Measurements from ENCODE around the gene WASHC4. TPM values are rescaled to one million over a fixed set of nuclear protein-coding genes. Genes with fewer than 3 reads are reported as not detected.

The WASHC4 gene
- total RNA-seq, 1 experiment from 2014 or later = 41.2 TPM

DNA sequence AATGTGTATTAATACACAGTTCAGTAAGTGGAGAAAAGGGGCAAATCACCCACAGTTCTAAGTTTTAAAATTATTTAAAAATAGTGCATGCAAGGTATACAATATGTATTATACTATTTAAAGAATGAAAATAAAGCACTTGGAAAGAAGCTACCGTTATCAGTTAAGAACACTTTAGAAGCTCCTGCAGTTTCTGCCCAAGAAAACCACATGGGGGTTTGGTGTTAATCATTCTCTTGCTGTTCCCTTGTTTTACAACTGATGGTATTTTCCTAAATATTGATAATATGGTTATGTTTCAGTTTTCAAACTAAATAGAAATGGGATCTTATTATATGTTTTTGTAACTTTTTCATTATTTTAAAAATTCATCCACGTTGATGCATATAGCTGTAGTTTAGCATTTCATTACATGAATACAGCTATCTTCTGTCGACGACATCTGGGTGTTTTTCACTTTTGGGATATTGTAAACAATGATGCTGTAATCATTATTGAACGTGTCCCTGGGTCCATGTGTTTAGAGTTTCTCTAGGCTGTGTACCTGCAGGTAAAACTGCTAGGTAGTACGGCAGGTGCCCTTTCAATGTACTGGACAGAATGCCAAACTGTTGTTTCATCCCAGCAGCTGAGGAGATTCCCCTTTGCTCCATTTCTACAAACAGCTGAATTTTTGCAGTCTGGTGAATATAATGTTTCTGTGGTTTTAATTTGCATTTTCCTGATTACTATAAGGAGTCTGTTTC, 64.3 kb downstream of the WASHC4 start:
- Histone ChIP-seq H3K23ac (ENCODE audit: insufficient read length, low read depth, low read length) (no peak overlapping the region), H3K56ac (ENCODE audit: insufficient read length, low read depth, low read length) (no peak overlapping the region), H3K4me2 (ENCODE audit: insufficient read depth, insufficient read length, low read length) (no peak overlapping the region), H4K5ac (ENCODE audit: insufficient read length, low read depth, low read length) (no peak overlapping the region), H3T11ph (ENCODE audit: low read length) (no peak overlapping the region), H3K27me3 (ENCODE audit: insufficient read depth, low read length) (no peaks in the 10 kb centered on the region), H3K79me1 (ENCODE audit: insufficient read depth, low read depth, low read length, poor library complexity, severe bottlenecking) (no peaks in the 10 kb centered on the region), H3K14ac (ENCODE audit: insufficient read depth, low read length) (no peak overlapping the region), H4K91ac (ENCODE audit: insufficient read length, low read depth, low read length) (no peak overlapping the region), H2BK12ac (ENCODE audit: insufficient read length, low read depth, low read length) (no peak overlapping the region), H4K8ac (replicated peaks; ENCODE audit: insufficient read length, low read depth, low read length) (no peak overlapping the region), H3K4me1 (ENCODE audit: insufficient read depth, low read length) (no peaks in the 10 kb centered on the region), H2BK20ac (ENCODE audit: low read depth, low read length, poor library complexity, severe bottlenecking) (no peak overlapping the region), H2AK5ac (ENCODE audit: insufficient read length, low read length) (no peak overlapping the region), H3K27ac (ENCODE audit: insufficient read length, low read depth, low read length) (no peak overlapping the region), H3K4ac (ENCODE audit: low read depth, low read length) (no peak overlapping the region), H3K9me3 (ENCODE audit: control insufficient read depth, low read depth, low read length) (no peaks in the 10 kb centered on the region), H3K23me2 (ENCODE audit: insufficient read length, low read depth, low read length, poor library complexity, severe bottlenecking) (no peaks in the 10 kb centered on the region), H2BK120ac (ENCODE audit: low read depth, low read length, poor library complexity, severe bottlenecking) (no peak overlapping the region), H4K20me1 (ENCODE audit: control insufficient read depth, insufficient read depth, insufficient read length) (no peaks in the 10 kb centered on the region), H2BK5ac (ENCODE audit: insufficient read length, low read length) (no peak overlapping the region), H3K18ac (ENCODE audit: insufficient read length, low read depth, low read length) (no peak overlapping the region), H2AFZ (ENCODE audit: low read length) (no peak overlapping the region), H3K79me2 (ENCODE audit: insufficient read depth, low read length) (no peaks in the 10 kb centered on the region), H2BK15ac (ENCODE audit: low read depth, low read length) (no peak overlapping the region), H3K9ac (ENCODE audit: extremely low read depth, insufficient read length, low read length) (no peak overlapping the region)
- DNase-seq = no peak
- no peaks in the 10 kb centered on the region for H3K4me1 Mint-ChIP-seq
- no CpG with 5 or more reads among the region's 6 CpGs for WGBS (ENCODE audit: extremely low coverage, insufficient read length, low lambda C conversion rate)
- H3K27me3 Mint-ChIP-seq (ENCODE audit: low read depth) = no peaks in the 10 kb centered on the region
- TF ChIP-seq, protein P1, sequence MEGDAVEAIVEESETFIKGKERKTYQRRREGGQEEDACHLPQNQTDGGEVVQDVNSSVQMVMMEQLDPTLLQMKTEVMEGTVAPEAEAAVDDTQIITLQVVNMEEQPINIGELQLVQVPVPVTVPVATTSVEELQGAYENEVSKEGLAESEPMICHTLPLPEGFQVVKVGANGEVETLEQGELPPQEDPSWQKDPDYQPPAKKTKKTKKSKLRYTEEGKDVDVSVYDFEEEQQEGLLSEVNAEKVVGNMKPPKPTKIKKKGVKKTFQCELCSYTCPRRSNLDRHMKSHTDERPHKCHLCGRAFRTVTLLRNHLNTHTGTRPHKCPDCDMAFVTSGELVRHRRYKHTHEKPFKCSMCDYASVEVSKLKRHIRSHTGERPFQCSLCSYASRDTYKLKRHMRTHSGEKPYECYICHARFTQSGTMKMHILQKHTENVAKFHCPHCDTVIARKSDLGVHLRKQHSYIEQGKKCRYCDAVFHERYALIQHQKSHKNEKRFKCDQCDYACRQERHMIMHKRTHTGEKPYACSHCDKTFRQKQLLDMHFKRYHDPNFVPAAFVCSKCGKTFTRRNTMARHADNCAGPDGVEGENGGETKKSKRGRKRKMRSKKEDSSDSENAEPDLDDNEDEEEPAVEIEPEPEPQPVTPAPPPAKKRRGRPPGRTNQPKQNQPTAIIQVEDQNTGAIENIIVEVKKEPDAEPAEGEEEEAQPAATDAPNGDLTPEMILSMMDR (conservative IDR thresholded peaks at IDR 0.05) = no peak
- no peak overlapping the region for H3K4me3 Mint-ChIP-seq
- H3K9me3 Mint-ChIP-seq = no peaks in the 10 kb centered on the region
- H3K27ac Mint-ChIP-seq = peak overlapping the region; percentile 53 to 63 (median 57); a peak in 5 of 7 replicates
- H3K36me3 Mint-ChIP-seq (ENCODE audit: insufficient read depth in 1 of 3, low read depth in 3 of 3) = peaks cover 0 to 25% (median 16%) of the 10 kb centered on the region in 3 experiments; a peak in 6 of 7 replicates
